DND-41 (cell line): ENCODE measurements around the gene TMEM119.
"Not testable (repeated sequence)": the region's sequence is repeated elsewhere in the genome, so short reads cannot be mapped to it uniquely, and the experiment has no call there.

Experiments
- EZH2 ChIP-seq: IDR thresholded peaks from 3 replicates; pipeline ENCODE4 v1.6.1; 2012; ENCODE audit warnings: borderline replicate concordance, low read depth, mild to moderate bottlenecking, moderate library complexity, low read length, inconsistent platforms; ENCODE audit not compliant: severe bottlenecking
- TF ChIP-seq, protein P1 (sequence below): IDR thresholded peaks from 2 replicates; pipeline ENCODE4 v1.5.1; 2012; ENCODE audit warnings: borderline replicate concordance, low read length, moderate library complexity, mild to moderate bottlenecking; ENCODE audit not compliant: poor library complexity, severe bottlenecking; ENCODE audit errors: extremely low read depth

- TF ChIP-seq, protein P1, sequence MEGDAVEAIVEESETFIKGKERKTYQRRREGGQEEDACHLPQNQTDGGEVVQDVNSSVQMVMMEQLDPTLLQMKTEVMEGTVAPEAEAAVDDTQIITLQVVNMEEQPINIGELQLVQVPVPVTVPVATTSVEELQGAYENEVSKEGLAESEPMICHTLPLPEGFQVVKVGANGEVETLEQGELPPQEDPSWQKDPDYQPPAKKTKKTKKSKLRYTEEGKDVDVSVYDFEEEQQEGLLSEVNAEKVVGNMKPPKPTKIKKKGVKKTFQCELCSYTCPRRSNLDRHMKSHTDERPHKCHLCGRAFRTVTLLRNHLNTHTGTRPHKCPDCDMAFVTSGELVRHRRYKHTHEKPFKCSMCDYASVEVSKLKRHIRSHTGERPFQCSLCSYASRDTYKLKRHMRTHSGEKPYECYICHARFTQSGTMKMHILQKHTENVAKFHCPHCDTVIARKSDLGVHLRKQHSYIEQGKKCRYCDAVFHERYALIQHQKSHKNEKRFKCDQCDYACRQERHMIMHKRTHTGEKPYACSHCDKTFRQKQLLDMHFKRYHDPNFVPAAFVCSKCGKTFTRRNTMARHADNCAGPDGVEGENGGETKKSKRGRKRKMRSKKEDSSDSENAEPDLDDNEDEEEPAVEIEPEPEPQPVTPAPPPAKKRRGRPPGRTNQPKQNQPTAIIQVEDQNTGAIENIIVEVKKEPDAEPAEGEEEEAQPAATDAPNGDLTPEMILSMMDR, result not testable (repeated sequence)
- TF ChIP-seq EZH2, result not testable (repeated sequence)
Measured at GRCh38 chr12:108618953-108619274, 21.0 kb upstream of the TMEM119 start.
